GM12891 (cell line): Measurements from ENCODE around the gene NAT8L.

Experiments used
- POLR2A ChIP-seq: IDR thresholded peaks from 2 replicates; pipeline ENCODE4 v1.6.1; 2011; ENCODE audit warnings: low read depth, low read length, control low read depth
- POLR2AphosphoS5 ChIP-seq: IDR thresholded peaks from 2 replicates; pipeline ENCODE4 v1.6.1; 2011; ENCODE audit warnings: low read depth, low read length, control low read depth
- SPI1 ChIP-seq: IDR thresholded peaks from 2 replicates; pipeline ENCODE4 v1.6.1; 2011; ENCODE audit warnings: low read depth, low read length, control low read depth

GRCh38 chr4:2049811-2050210, 9.3 kb upstream of the NAT8L start:
- TF ChIP-seq POLR2AphosphoS5 (no peak), POLR2A (no peak), SPI1 (no peak)
